22Rv1 (cell line): Measurements from ENCODE around the gene EFEMP1.

Experiments
- H3K27ac ChIP-seq: fragments of 450-650 bp; 2 replicates; pipeline ENCODE4 v1.5.1; 2017
- ZFX ChIP-seq: fragments of 450-650 bp; IDR thresholded peaks from 2 replicates; pipeline ENCODE4 v1.6.1; 2017; ENCODE audit warnings: antibody characterized with exemption, borderline replicate concordance
- TF ChIP-seq, protein P1 (sequence below): fragments of 450-650 bp; IDR thresholded peaks from 2 replicates; pipeline ENCODE4 v1.5.1; 2017; ENCODE audit warnings: mild to moderate bottlenecking

The EFEMP1 gene

DNA sequence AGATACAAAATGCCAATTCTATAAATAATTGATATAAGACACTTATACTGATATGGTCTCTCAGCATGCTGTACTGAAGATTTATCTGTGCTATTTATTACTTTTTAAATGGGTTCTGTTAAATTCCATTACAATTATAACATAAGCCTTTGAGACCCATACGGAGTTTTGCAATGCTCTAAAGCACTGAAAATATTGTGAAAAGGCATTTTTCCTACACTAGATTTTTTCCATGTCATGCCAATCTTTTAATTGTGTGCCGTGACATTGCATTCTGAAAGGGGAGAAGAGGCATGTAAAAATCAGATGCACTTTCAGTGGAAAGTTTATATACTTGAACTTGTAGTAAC, 46.5 kb downstream of the EFEMP1 start:
- no peak overlapping the region for H3K27ac ChIP-seq
- no peak for TF ChIP-seq ZFX
- TF ChIP-seq, protein P1, sequence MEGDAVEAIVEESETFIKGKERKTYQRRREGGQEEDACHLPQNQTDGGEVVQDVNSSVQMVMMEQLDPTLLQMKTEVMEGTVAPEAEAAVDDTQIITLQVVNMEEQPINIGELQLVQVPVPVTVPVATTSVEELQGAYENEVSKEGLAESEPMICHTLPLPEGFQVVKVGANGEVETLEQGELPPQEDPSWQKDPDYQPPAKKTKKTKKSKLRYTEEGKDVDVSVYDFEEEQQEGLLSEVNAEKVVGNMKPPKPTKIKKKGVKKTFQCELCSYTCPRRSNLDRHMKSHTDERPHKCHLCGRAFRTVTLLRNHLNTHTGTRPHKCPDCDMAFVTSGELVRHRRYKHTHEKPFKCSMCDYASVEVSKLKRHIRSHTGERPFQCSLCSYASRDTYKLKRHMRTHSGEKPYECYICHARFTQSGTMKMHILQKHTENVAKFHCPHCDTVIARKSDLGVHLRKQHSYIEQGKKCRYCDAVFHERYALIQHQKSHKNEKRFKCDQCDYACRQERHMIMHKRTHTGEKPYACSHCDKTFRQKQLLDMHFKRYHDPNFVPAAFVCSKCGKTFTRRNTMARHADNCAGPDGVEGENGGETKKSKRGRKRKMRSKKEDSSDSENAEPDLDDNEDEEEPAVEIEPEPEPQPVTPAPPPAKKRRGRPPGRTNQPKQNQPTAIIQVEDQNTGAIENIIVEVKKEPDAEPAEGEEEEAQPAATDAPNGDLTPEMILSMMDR, result no peak

DNA sequence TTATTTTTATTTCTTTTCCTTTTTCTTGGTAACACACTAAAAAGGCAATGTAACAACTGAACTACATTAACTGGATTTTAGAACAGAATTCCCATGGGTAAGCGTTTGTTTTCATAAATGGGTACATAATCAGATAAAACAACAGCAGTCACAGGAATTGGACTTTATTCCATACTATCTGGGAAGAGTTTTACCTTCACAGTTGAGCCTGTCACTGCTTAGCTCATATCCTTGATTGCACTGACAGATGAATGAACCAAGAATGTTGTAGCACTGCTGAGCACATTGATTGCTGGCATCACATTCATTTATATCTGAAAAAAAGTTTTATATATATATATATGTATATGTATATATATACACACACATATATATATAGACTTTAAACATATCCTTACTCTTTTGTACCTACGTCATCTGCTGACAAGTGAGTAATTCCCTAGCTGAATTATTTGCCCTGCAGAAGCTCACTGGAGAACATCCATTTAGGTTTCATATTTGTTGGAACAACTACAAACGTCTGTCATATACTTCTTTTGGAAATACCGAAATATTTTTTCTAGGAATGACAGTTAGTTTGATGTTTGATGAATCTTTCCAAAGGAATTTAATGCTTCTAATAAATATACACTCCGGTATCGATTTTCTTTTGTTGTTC, 47.0 kb downstream of the EFEMP1 start:
- TF ChIP-seq, protein P1, result no peak
- no peak for TF ChIP-seq ZFX
- no peak overlapping the region for H3K27ac ChIP-seq

DNA sequence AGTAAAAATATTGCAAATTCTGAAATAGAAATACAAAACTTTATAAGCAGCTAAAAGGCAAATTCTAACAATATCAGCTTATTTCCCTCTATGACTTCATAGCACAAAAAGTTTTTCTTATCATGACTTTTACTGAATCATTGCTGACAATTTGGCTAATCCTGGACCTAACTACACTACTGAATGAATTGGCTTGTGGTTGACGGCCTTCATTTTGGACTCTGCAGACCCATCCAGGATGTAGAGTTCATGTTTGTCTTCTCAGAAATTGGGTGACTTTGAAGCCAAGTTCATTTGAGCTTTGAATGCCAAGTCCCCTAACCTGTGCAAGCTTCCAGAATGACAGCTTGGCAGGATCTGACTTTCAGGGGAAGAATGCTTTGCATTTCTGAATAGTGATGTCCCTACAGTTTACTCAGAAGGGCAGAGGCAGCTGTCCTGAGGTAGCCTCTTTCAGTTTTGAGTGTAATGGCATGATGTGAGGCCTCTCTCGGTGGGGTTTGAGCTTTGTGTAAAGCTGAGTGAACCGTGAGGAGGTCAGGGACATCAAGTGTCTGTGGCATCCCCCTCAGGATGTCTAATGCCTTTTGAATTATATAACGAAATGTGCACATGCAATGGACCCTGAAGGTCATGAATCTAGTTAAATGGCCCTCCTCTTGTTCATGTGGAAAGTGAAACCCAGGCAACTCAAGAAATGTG, 48.0 kb downstream of the EFEMP1 start:
- TF ChIP-seq, protein P1, result no peak
- TF ChIP-seq ZFX, result no peak
- no peak overlapping the region for H3K27ac ChIP-seq

DNA sequence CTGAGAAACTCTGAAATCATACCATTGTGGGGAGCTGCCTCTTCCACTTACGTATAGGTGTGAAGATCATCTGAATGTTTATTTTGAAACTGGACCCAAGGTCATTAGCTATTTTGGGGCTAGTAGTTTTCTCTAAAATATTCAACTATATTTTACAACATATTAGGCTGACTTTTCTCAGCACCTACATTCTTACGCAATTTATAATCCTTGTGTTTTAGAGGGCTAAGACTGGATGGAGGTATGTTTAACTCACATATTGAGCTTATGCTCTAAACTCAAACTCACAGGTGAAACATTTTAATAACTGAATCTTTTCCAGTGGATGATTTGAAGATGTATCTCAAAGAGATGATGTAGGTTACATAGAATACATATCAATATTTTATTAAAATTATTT, 49.2 kb downstream of the EFEMP1 start:
- TF ChIP-seq ZFX, result no peak
- TF ChIP-seq, protein P1, result no peak

DNA sequence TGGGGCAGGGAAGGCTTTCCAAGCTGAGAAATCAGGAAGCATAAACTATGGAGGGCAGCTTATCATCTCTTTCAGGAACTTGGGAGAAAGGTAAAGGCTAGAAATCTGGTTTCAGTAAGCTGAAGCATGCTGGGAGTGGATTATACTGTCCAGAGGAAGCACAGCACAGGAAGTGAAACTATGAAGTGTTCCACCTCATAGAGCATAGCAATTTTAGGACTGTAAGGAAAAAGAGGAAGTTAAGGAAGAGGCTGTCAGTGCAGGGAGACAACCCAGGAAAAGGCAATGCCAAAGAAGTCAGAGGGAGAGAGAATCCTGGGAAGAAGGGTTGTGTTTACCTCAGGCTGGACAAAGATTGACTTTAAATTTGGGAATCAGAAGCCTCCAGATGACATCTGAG, 51.9 kb downstream of the EFEMP1 start:
- TF ChIP-seq, protein P1, result no peak
- TF ChIP-seq ZFX, result no peak
- no peak overlapping the region for H3K27ac ChIP-seq

More for the DNA sequence above, 49.2 kb downstream of the EFEMP1 start:
- H3K27ac ChIP-seq, result no peak overlapping the region

DNA sequence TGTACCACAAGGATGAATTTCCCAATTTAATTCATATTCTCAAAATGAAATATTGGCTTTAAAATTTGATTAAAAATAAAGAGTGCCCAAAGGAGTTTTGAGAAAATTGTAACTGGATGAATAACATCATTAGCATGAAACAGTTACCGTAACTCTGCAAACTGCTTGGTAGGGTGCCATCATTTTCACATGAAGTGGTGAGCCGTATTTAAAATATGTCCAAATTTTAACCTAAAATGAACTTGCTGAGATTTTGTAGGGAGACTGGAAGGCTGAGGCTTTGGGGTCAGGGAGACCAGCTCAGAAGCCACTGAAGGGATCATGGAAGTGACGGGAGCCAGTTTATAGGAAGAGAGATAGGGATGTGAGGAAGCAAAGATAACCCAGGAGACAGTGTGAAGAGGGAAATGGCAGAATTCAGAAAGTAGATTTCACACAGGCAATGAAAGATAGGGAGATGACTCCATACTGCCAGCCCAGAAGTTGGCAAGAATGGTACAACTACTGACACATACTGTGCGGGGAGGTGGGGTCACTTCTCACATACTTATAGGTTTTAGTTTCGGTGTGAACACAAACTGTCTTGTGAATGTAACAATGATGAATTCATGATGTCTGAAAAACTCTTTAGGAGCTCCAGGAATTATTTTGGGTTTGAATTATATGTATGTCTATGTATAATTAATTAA, 53.8 kb downstream of the EFEMP1 start:
- no peak for TF ChIP-seq ZFX
- TF ChIP-seq, protein P1, result no peak
- no peak overlapping the region for H3K27ac ChIP-seq
